Hematopoietic multipotent progenitor cell treated with erythropoietin and hydrocortisone succinate and interleukin-3 and kit ligand, for 8 days (in vitro differentiated cells): ENCODE measurements around the gene RAD23A.

Experiments used
- DNase-seq: peaks from one replicate; pipeline ENCODE4 v3.0.0-alpha.2; 2015

Gene RAD23A

GRCh38 chr19:12985049-12985776 is 39.6 kb downstream of the RAD23A start:
- no peak for DNase-seq

- DNase-seq: no peak
Measured at GRCh38 chr19:12986726-12987125, 41.1 kb downstream of the RAD23A start.

DNA sequence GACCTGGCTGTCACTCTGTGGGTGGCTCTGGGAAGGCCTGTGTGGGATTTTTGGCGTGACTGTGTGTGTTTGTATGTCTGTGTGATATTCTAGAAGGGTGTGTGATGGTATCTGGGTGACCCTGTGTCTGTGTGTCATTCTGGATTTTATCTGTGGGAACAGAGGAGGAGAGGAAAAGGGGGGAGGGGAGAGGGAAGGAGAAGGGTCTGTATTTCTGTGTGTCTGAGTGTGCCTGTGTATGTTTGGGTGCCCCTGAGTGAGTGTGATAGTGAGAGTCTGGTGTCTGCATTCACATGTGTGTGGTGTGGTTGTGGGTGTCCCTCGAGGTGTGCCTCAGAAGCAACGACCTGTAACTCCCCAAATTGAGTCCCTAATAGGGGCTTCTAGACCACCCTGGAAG is 41.5 kb downstream of the RAD23A start:
- no peak for DNase-seq

DNA sequence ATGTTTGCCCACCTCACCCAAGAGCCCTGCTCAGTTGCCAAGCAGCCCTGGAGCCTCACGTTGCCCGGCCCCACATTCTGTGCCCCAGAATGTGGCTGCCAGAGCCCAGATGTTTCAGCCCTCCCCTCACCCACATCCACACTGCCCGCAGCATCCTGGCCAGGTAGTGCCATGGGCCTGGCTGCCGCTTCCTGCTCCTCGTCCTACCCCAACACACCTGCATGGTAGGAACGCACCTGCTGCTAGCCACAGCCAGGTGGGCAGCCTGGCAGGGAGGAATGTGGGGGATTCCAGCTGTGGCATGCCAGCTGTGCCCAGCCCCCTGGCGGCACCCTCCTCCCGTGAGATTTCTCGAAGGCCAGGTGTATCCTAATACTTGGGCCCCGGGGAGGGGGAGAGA is 42.1 kb downstream of the RAD23A start:
- DNase-seq: no peak

GRCh38 chr19:12990431-12990830 is 44.8 kb downstream of the RAD23A start:
- DNase-seq: no peak

DNA sequence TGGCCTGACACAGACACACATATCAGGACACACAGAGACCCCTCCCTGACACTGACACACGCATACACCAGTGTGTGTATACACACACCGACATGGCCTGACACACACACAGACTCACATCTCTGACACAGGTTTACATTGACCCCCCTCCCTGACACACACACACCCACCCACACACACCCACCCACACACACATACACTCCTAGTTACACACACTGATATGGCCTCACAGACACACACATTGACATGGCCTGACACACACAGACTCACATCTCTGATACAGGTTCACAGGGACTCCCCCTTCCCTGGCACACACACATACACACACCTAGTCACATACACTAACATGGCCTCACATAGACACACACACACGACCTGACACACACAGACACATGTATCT is 45.2 kb downstream of the RAD23A start:
- no peak for DNase-seq

- DNase-seq: no peak
Measured at GRCh38 chr19:12991296-12991695, 45.6 kb downstream of the RAD23A start.

DNA sequence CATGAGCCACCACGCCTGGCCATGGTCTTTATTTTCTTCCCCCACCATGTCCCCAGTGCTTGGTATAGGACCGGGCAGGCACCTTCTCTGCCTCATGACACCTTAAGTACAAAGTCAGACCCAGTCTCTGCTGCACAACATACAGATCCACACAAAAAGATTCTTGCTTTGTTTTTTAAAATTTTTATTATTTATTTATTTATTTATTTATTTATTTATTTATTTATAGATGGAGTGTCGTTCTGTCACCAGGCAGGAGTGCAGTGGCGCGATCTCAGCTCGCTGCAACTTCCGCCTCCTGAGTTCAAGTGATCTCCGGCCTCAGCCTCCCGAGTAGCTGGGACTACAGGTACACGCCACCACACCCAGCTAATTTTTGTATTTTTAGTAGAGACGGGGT is 47.1 kb downstream of the RAD23A start:
- DNase-seq: no peak

GRCh38 chr19:12993562-12993961 is 47.9 kb downstream of the RAD23A start:
- no peak for DNase-seq

DNA sequence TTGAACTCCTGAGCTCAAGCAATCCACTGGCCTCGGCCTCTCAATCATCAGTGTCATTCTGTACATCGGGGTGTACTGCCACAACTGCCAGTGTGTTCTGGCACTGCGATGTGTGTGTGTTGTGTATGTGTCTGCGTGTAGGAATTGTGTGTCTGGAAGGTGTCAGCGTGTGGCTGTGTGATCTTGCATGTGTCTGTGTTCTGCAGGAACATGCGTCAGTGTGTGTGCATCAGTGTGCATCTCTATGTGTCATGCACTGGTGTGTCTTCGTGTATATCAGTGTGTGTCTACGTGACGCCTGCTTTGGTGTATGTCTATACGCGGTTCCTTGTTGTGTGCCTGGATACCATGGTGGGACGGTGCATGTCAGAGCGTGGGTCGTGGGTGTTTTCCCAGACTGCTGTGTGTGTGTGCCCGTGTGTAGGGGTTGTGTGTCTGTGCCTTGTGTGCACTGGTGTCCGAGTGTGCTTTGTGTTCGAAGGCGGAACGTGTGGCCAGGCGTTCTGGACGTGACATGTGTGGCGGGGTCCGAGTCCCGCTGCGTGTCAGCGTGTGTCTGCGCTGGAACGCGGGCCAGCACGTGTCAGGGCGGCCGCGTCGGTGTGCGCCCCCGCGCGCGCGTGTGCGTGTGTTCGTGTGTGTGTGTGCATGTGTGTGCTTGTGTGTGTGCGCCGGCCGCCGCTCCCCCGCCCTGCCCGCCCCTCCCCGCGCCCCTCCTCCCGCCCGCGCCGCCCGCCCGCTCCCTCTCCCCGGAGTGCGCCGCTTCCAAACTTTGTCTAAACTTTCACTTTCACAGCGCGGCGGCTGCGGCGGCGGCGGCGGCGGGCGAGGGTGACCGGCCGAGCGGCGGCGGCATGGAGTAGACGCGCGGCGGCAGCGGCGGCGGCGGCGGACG is 49.3 kb downstream of the RAD23A start, which contains the start of gene NFIX:
TSS of gene NFIX (plus strand) at position 775 of the 895 bp plus-strand sequence. CDS start 363 bp downstream, outside the sequence.
- DNase-seq: peak; percentile 50

DNA sequence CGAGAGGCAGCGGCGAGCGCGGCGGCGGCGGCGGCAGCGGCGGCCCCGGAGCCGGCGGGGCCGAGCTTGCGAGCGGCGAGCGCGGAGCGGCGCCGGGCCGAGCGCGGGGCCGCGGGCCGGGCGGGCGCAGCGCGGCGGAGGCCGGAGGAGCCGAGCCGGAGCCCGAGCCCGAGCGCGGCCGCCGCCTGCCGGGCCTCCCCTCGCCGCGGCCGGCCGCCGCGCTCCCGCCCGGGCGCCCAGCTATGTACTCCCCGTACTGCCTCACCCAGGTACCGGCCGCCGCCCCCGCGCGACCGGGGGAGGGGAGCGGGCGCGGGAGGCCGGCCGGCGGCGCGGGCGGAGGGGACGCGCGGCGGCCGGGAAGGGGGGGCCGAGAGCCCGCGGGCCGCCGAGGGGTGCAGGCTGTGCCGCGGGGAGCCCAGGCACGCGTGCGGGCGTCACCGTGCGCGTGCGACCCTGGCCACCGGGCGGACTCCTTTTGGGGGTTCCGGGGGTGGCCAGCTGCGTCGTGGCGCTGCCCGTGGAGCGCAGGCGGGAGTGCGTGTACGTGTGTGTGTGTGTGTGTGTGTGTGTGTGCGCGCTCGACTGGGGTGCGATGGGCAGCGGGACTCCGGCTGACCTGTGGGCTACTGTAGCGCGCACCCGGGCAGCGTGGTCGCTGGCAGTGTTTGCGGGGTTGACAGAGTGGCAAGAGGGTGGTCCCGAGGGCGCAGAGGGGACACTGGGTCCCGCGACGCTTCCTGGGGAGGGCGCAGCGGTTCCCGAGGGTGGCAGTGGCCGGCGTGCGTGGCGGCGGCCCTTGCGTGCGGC is 50.1 kb downstream of the RAD23A start:
- no peak for DNase-seq

GRCh38 chr19:12996406-12997094 is 50.9 kb downstream of the RAD23A start:
- DNase-seq: peak; percentile 38

GRCh38 chr19:12997179-12997966 is 51.7 kb downstream of the RAD23A start:
- DNase-seq: no peak

- DNase-seq: no peak
Measured at GRCh38 chr19:12997967-12998940, 52.6 kb downstream of the RAD23A start.

- no peak for DNase-seq
Measured at GRCh38 chr19:13001166-13001501, 55.5 kb downstream of the RAD23A start.

- DNase-seq: no peak
Measured at GRCh38 chr19:13001502-13002165, 56.0 kb downstream of the RAD23A start.

GRCh38 chr19:13002166-13002898 is 56.7 kb downstream of the RAD23A start:
- DNase-seq: no peak

DNA sequence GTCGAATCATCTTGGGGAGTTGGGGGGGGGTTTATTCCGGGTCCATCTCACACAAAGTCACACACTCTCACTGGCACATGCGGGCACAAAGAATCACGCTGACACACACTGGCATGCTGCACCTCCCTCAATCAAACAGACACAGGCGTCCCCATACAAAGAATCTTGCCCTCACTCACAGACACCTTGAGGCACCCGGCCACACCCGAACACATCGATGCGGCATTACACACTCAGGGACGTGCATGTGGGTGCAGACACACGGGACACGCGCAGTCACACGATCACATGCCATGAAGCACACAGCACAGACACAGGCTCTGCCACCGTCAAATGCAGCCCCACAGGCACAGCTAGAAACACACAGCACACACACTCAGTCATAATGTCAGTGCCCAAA is 57.4 kb downstream of the RAD23A start:
- DNase-seq: no peak
